MM.1S (cell line): Measurements from ENCODE around the gene AKAP8L.
"Not testable (repeated sequence)": the region's sequence is repeated elsewhere in the genome, so short reads cannot be mapped to it uniquely, and the experiment has no call there.

ENCODE experiments used
- DNase-seq: peaks from one replicate; pipeline ENCODE4 v3.0.0-alpha.2; 2015
- H2AFZ ChIP-seq: fragments of 300-600 bp; sonication (generic); 2 replicates; pipeline ENCODE4 v1.6.0; 2016; ENCODE audit warnings: antibody characterized with exemption, low read length
- H3F3A ChIP-seq: fragments of 300-600 bp; sonication (generic); 2 replicates; pipeline ENCODE4 v1.6.1; 2016; ENCODE audit warnings: mild to moderate bottlenecking, antibody characterized with exemption, low read length, moderate library complexity, mixed read lengths; ENCODE audit not compliant: insufficient read depth
- H3K27ac ChIP-seq: fragments of 300-600 bp; sonication (generic); 2 replicates; pipeline ENCODE4 v1.5.1; 2016; ENCODE audit warnings: mild to moderate bottlenecking, low read length
- H3K27me3 ChIP-seq: fragments of 300-600 bp; sonication (generic); replicated peaks from 2 replicates; pipeline ENCODE4 v1.6.0; 2016; ENCODE audit warnings: low read length; ENCODE audit not compliant: insufficient read depth
- H3K36me3 ChIP-seq: fragments of 300-600 bp; sonication (generic); replicated peaks from 2 replicates; pipeline ENCODE4 v1.6.1; 2016; ENCODE audit warnings: mild to moderate bottlenecking, low read length, mixed read lengths; ENCODE audit not compliant: insufficient read depth
- H3K4me1 ChIP-seq: fragments of 300-600 bp; sonication (generic); 2 replicates; pipeline ENCODE4 v1.6.1; 2016; ENCODE audit warnings: low read length, mixed read lengths
- H3K4me2 ChIP-seq: fragments of 300-600 bp; sonication (generic); 2 replicates; pipeline ENCODE4 v1.6.0; 2016; ENCODE audit warnings: low read depth, low read length
- H3K4me3 ChIP-seq: fragments of 300-600 bp; sonication (generic); 2 replicates; pipeline ENCODE4 v1.5.1; 2016; ENCODE audit warnings: low read length, mixed read lengths
- H3K79me2 ChIP-seq: fragments of 300-600 bp; sonication (generic); 2 replicates; pipeline ENCODE4 v1.6.1; 2016; ENCODE audit warnings: mixed run types, low read length, mixed read lengths
- H3K9ac ChIP-seq: fragments of 300-600 bp; sonication (generic); 2 replicates; pipeline ENCODE4 v1.6.1; 2016; ENCODE audit warnings: low read length, mixed read lengths
- H3K9me2 ChIP-seq: fragments of 300-600 bp; sonication (generic); replicated peaks from 2 replicates; pipeline ENCODE4 v1.6.1; 2016; ENCODE audit warnings: mild to moderate bottlenecking, low read length, mixed read lengths; ENCODE audit not compliant: insufficient read depth
- H3K9me3 ChIP-seq: fragments of 300-600 bp; sonication (generic); replicated peaks from 2 replicates; pipeline ENCODE4 v1.6.1; 2016; ENCODE audit warnings: mild to moderate bottlenecking, low read length, mixed read lengths; ENCODE audit not compliant: insufficient read depth
- H4K20me1 ChIP-seq: fragments of 300-600 bp; sonication (generic); 2 replicates; pipeline ENCODE4 v1.6.1; 2016; ENCODE audit warnings: mild to moderate bottlenecking, low read length, moderate library complexity, mixed read lengths; ENCODE audit not compliant: insufficient read depth
- CTCF ChIP-seq: fragments of 300-600 bp; sonication (generic); IDR thresholded peaks from 2 replicates; pipeline ENCODE4 v1.5.1; 2016; ENCODE audit warnings: antibody characterized with exemption, low read length, mixed read lengths
- EZH2 ChIP-seq: fragments of 300-600 bp; sonication (generic); optimal IDR thresholded peaks from 2 replicates; pipeline ENCODE3; 2017; ENCODE audit warnings: low read depth, mild to moderate bottlenecking, antibody characterized with exemption, low read length, mixed read lengths
- EZH2phosphoT487 ChIP-seq: fragments of 300-600 bp; sonication (generic); IDR thresholded peaks from 2 replicates; pipeline ENCODE4 v1.6.1; 2018; ENCODE audit warnings: antibody characterized with exemption, low read length

AKAP8L gene

GRCh38 chr19:15368051-15368632, 50.6 kb downstream of the AKAP8L start:
- no peaks in the 10 kb centered on the region for H3K9me3 ChIP-seq
- peaks cover 4% of the 10 kb centered on the region; the same call in 1 of the 2 replicates for H3K4me1 ChIP-seq
- H3K27ac ChIP-seq, result no peak overlapping the region
- no peak overlapping the region for H3K9ac ChIP-seq
- peaks cover 64% of the 10 kb centered on the region for H3K79me2 ChIP-seq
- no peaks in the 10 kb centered on the region for H4K20me1 ChIP-seq
- TF ChIP-seq CTCF (no peak), EZH2 (no peak), EZH2phosphoT487 (no peak)
- no peak overlapping the region for H3K4me2 ChIP-seq
- no peaks in the 10 kb centered on the region for H3K27me3 ChIP-seq
- no peaks in the 10 kb centered on the region for H3F3A ChIP-seq
- no peaks in the 10 kb centered on the region for H3K9me2 ChIP-seq
- no peak overlapping the region for H3K4me3 ChIP-seq
- H2AFZ ChIP-seq, result no peak overlapping the region
- no peak for DNase-seq
- peaks cover 7% of the 10 kb centered on the region; the same call in 1 of the 2 replicates for H3K36me3 ChIP-seq

GRCh38 chr19:15367439-15367838, 51.3 kb downstream of the AKAP8L start:
- H3K4me2 ChIP-seq, result no peak overlapping the region
- H3K36me3 ChIP-seq, result peaks cover 4% of the 10 kb centered on the region; the same call in 1 of the 2 replicates
- H2AFZ ChIP-seq, result no peak overlapping the region
- H3K27ac ChIP-seq, result no peak overlapping the region
- TF ChIP-seq EZH2, result no peak
- TF ChIP-seq CTCF, result no peak
- TF ChIP-seq EZH2phosphoT487, result no peak
- no peaks in the 10 kb centered on the region for H4K20me1 ChIP-seq
- peak; percentile 23 for DNase-seq
- H3F3A ChIP-seq, result no peaks in the 10 kb centered on the region
- no peaks in the 10 kb centered on the region for H3K9me2 ChIP-seq
- peaks cover 57% of the 10 kb centered on the region for H3K79me2 ChIP-seq
- no peak overlapping the region for H3K9ac ChIP-seq
- no peak overlapping the region for H3K4me3 ChIP-seq
- H3K4me1 ChIP-seq, result peaks cover 4% of the 10 kb centered on the region; the same call in 1 of the 2 replicates
- no peaks in the 10 kb centered on the region for H3K9me3 ChIP-seq
- H3K27me3 ChIP-seq, result no peaks in the 10 kb centered on the region

- no peaks in the 10 kb centered on the region for H3K9me2 ChIP-seq
- no peak overlapping the region for H3K4me2 ChIP-seq
- no peak overlapping the region for H2AFZ ChIP-seq
- H3K9me3 ChIP-seq, result no peaks in the 10 kb centered on the region
- H3K36me3 ChIP-seq, result no peaks in the 10 kb centered on the region; the same call in 1 of the 2 replicates
- H3K27ac ChIP-seq, result no peak overlapping the region
- H4K20me1 ChIP-seq, result 0 out of 2 replicates have a peak, but pooled peaks cover 3% of the 10 kb centered on the region
- peaks cover 18% of the 10 kb centered on the region for H3K4me1 ChIP-seq
- H3F3A ChIP-seq, result peaks cover 15% of the 10 kb centered on the region
- no peak for DNase-seq
- H3K27me3 ChIP-seq, result no peaks in the 10 kb centered on the region
- TF ChIP-seq CTCF (no peak), EZH2 (no peak), EZH2phosphoT487 (no peak)
- H3K9ac ChIP-seq, result no peak overlapping the region
- peaks cover 46% of the 10 kb centered on the region for H3K79me2 ChIP-seq
- H3K4me3 ChIP-seq, result no peak overlapping the region
Measured at GRCh38 chr19:15365264-15365663, 53.5 kb downstream of the AKAP8L start.

GRCh38 chr19:15363791-15364190, 55.0 kb downstream of the AKAP8L start:
- not testable (repeated sequence) for H3K9me3 ChIP-seq, H3K36me3 ChIP-seq, DNase-seq, H4K20me1 ChIP-seq, H3K9me2 ChIP-seq, H2AFZ ChIP-seq, H3K27ac ChIP-seq, H3K4me3 ChIP-seq, H3K9ac ChIP-seq, H3K27me3 ChIP-seq, H3K4me2 ChIP-seq
- peaks cover 40% of the 10 kb centered on the region for H3K79me2 ChIP-seq
- H3K4me1 ChIP-seq, result peaks cover 20% of the 10 kb centered on the region
- peaks cover 18% of the 10 kb centered on the region for H3F3A ChIP-seq

GRCh38 chr19:15363048-15363447, 55.7 kb downstream of the AKAP8L start:
- H3K9me3 ChIP-seq, H3K36me3 ChIP-seq, H2AFZ ChIP-seq, DNase-seq, H3K9ac ChIP-seq, H4K20me1 ChIP-seq, H3K4me2 ChIP-seq, H3K4me3 ChIP-seq, H3K9me2 ChIP-seq, H3K27me3 ChIP-seq, H3K27ac ChIP-seq: not testable (repeated sequence)
- H3K4me1 ChIP-seq, result peaks cover 20% of the 10 kb centered on the region
- H3F3A ChIP-seq, result peaks cover 18% of the 10 kb centered on the region
- peaks cover 40% of the 10 kb centered on the region for H3K79me2 ChIP-seq
